ENCODE results near the gene RUNX1.

The RUNX1 gene

GRCh38 chr21:34885125-34885524, 164.0 kb downstream of the RUNX1 start:
- no peak for TF ChIP-seq CTCF (conservative IDR thresholded peaks at IDR 0.05)
- TF ChIP-seq ZFX (IDR thresholded peaks at IDR 0.05): no peak
- no peak overlapping the region for H3K27ac ChIP-seq

- H3K27ac ChIP-seq: no peak overlapping the region
- TF ChIP-seq CTCF (conservative IDR thresholded peaks at IDR 0.05) (no peak), ZFX (IDR thresholded peaks at IDR 0.05) (no peak)
These were observed 164.7 kb downstream of the RUNX1 start for GRCh38 chr21:34884346-34884929.

- TF ChIP-seq CTCF (conservative IDR thresholded peaks at IDR 0.05) (no peak), ZFX (IDR thresholded peaks at IDR 0.05) (no peak)
- no peak overlapping the region for H3K27ac ChIP-seq
These were observed 165.4 kb downstream of the RUNX1 start for GRCh38 chr21:34883491-34884271.

- no peak for TF ChIP-seq ZFX (IDR thresholded peaks at IDR 0.05)
- TF ChIP-seq CTCF (conservative IDR thresholded peaks at IDR 0.05): no peak
- no peak overlapping the region for H3K27ac ChIP-seq
These were observed 166.4 kb downstream of the RUNX1 start for GRCh38 chr21:34882719-34883131.

GRCh38 chr21:34881839-34882371, 167.2 kb downstream of the RUNX1 start:
- no peak overlapping the region for H3K27ac ChIP-seq
- TF ChIP-seq CTCF (conservative IDR thresholded peaks at IDR 0.05) (no peak), ZFX (IDR thresholded peaks at IDR 0.05) (no peak)

- TF ChIP-seq ZFX (IDR thresholded peaks at IDR 0.05) (no peak), CTCF (conservative IDR thresholded peaks at IDR 0.05) (no peak)
- no peak overlapping the region for H3K27ac ChIP-seq
These were observed 167.7 kb downstream of the RUNX1 start for GRCh38 chr21:34881421-34881820.

GRCh38 chr21:34880401-34880800, 168.7 kb downstream of the RUNX1 start:
- no peak for TF ChIP-seq CTCF (conservative IDR thresholded peaks at IDR 0.05)
- no peak for TF ChIP-seq ZFX (IDR thresholded peaks at IDR 0.05)
- H3K27ac ChIP-seq: no peak overlapping the region

Measured in C4-2B (cell line).